Epithelial cell of proximal tubule (primary cell): ENCODE data around the gene MAGI1. TPM values are rescaled to one million over a fixed set of nuclear protein-coding genes. Genes with fewer than 3 reads are reported as not detected.

Source experiments
- DNase-seq: peaks from one replicate; pipeline ENCODE4 v3.0.0-alpha.2; 2011; ENCODE audit warnings: low read depth
- H3K4me3 ChIP-seq: 2 replicates; pipeline ENCODE4 v1.5.1; 2011; ENCODE audit warnings: low read depth, mild to moderate bottlenecking, low read length
- total RNA-seq: library from RNA; depleted of rRNA; stranded (reverse); fragments of >200 nt; gene quantifications from 2 replicates; pipeline ENCODE4 v1.2.3, GENCODE V29; 2015
- TF ChIP-seq, protein P1 (sequence below): conservative IDR thresholded peaks from 2 replicates; pipeline ENCODE4 v1.5.1; 2012; ENCODE audit warnings: low read depth, mild to moderate bottlenecking, low read length

Gene MAGI1
- total RNA-seq, 1 donor from 2014 or later: 9.6 TPM

DNA sequence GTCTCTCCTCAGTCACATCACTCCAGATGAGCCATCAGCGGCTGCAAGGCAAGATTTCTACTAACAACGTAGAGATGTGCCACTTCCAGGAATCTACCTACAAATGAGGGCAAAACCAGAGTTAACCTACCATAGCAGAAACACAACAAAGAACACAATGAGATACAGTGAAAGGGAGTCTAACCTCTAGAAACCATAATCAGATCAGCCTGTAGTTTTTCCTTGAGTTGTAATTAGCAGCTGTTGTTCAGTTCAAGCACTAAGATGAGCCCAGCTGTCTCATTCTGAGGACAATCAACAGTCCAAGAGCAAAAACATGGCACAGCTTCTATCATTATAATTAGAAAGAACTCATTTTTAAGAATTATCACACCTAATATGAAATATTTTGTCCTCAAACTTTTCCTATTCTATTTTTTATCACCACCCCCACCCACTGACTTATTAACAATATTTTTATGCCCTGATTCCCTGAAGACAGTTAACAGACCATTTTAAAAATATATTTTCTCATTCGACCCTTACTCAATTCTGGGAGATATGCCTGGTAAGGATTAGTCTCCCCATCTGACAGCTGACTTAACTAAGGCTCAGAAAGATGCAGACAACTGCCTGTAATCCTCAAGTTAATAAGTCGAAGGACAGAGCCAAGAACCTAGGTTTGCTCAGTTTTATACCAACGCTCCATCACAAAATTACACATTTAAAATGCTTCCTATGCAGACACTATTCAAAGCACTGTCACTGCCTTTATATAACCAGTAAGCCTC, 50.1 kb downstream of the MAGI1 start:
- TF ChIP-seq, protein P1, sequence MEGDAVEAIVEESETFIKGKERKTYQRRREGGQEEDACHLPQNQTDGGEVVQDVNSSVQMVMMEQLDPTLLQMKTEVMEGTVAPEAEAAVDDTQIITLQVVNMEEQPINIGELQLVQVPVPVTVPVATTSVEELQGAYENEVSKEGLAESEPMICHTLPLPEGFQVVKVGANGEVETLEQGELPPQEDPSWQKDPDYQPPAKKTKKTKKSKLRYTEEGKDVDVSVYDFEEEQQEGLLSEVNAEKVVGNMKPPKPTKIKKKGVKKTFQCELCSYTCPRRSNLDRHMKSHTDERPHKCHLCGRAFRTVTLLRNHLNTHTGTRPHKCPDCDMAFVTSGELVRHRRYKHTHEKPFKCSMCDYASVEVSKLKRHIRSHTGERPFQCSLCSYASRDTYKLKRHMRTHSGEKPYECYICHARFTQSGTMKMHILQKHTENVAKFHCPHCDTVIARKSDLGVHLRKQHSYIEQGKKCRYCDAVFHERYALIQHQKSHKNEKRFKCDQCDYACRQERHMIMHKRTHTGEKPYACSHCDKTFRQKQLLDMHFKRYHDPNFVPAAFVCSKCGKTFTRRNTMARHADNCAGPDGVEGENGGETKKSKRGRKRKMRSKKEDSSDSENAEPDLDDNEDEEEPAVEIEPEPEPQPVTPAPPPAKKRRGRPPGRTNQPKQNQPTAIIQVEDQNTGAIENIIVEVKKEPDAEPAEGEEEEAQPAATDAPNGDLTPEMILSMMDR: no peak
- H3K4me3 ChIP-seq: no peak overlapping the region
- DNase-seq: no peak

DNA sequence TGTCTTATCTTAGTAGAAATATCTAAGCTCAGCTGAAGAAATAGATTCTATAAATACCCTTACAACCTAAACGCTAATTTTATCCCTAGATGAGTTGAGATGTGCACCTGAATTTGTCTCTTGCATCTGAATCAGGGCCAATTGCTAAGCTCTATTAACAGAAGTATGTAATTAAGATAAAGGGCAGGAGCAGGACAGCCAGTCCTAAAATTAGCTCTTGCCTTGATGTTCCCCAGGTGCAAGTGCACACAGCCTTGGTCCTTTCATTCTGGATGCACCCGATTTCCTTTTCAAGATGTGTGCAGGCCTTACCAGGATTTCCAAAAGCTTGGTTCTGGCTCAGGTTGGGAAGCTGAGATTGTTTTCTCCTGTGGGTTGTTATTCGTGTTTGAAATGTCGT, 52.4 kb downstream of the MAGI1 start:
- TF ChIP-seq, protein P1: no peak

DNA sequence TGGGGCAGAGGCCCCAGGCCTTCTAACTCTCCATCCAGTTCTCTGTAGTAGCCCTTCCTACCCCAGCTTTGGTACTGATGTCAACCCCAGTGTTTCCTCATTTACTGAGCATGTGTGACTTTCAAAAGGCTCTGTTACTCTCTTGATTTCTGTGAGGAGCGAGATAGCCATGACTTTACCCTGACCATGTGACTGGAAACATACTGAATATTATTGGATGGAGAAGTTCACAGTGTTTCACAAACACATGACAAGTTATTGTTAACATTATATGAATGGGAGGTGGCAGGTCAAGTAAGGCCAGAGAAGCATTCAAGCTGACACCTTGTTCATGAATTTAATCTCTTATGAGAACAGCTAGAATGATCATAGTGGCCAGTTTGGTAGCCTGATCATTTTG, 53.7 kb downstream of the MAGI1 start:
- no peak overlapping the region for H3K4me3 ChIP-seq
- DNase-seq: no peak
- TF ChIP-seq, protein P1: no peak

More for the DNA sequence above, 52.4 kb downstream of the MAGI1 start:
- DNase-seq: no peak
- no peak overlapping the region for H3K4me3 ChIP-seq

DNA sequence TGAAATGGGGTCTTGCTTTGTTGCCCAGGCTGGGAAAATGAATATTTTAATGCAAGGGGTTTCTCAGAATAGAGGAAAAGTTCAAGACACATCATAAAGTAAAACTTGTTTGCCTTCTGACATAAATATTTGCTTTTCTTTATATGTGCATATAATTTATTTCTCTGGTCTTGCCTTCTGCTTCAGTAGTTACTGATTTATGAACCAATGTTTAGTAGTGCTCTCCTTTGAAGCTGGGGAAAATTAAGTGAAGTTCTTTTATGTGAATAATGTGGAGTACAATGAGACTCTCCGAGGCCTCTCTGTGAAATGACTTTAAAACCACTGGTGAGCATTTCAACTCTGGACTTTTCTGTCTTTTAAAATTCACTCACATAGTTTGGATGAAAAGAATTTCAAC, 55.6 kb downstream of the MAGI1 start:
- H3K4me3 ChIP-seq: no peak overlapping the region
- no peak for DNase-seq
- TF ChIP-seq, protein P1: no peak

DNA sequence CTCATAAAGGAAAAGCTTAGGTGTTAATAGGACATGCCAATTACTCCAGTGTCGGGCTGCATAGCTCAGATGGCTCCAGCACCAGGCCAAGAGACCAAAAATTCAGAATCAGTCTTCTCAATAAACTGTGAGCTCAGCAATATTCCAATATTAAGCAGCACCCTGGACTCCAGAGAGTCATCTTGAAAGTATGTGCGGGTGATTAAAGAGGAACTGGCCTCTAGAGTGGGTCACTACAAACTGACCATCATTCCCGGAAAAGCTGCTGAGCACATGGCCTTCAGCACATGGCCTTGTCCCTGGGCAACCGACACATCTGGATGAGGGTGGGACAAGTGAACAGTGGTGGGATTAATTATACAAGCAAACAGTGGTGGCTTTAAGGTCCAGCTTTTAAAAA, 59.0 kb downstream of the MAGI1 start:
- no peak overlapping the region for H3K4me3 ChIP-seq
- TF ChIP-seq, protein P1: no peak
- DNase-seq: no peak

DNA sequence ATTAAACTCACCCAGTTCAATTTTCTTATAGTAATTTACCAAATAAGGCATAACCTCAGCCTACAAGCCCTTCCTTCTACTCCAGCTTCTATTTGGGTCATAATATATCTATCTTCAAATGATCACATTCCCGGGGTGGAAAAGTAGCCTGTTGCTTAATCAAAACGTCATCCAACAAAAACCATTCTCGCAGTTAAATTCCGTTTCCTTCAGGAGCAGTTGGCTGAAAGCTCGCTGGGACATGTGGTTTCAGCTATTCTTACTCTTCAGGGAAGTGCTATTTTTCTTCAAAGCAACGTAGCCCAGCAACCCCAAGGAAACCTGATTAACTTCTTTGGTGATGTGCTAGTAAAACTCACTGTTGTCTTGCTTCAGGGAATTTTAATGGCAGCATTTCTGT, 59.6 kb downstream of the MAGI1 start:
- no peak for DNase-seq
- no peak overlapping the region for H3K4me3 ChIP-seq

More for the DNA sequence above, 59.6 kb downstream of the MAGI1 start:
- TF ChIP-seq, protein P1: no peak
